ENCODE measurements around the gene CA10. TPM values are rescaled to one million over a fixed set of nuclear protein-coding genes. Genes with fewer than 3 reads are reported as not detected.

The CA10 gene
- total RNA-seq, 1 experiment from 2014 or later = 0.46 TPM

- H3K23ac ChIP-seq (ENCODE audit: insufficient read length, low read depth, low read length) = no peak overlapping the region
- Mint-ChIP-seq H3K9me3 (no peaks in the 10 kb centered on the region; a peak in 1 of 5 replicates), H3K27ac (no peak overlapping the region), H3K4me1 (no peaks in the 10 kb centered on the region), H3K36me3 (ENCODE audit: insufficient read depth in 1 of 3, low read depth in 3 of 3) (no peaks in the 10 kb centered on the region), H3K4me3 (no peak overlapping the region), H3K27me3 (ENCODE audit: low read depth) (no peaks in the 10 kb centered on the region)
- H3K9me3 ChIP-seq (ENCODE audit: control insufficient read depth, low read depth, low read length) = no peaks in the 10 kb centered on the region
- no peaks in the 10 kb centered on the region for H3K79me1 ChIP-seq (ENCODE audit: insufficient read depth, low read depth, low read length, poor library complexity, severe bottlenecking)
- no peak overlapping the region for H2BK15ac ChIP-seq (ENCODE audit: low read depth, low read length)
- H3K4me2 ChIP-seq (ENCODE audit: insufficient read depth, insufficient read length, low read length) = no peak overlapping the region
- no peak overlapping the region for H2AK5ac ChIP-seq (ENCODE audit: insufficient read length, low read length)
- no peak overlapping the region for H3K18ac ChIP-seq (ENCODE audit: insufficient read length, low read depth, low read length)
- no peak for DNase-seq
- no peak overlapping the region for H3K4ac ChIP-seq (ENCODE audit: low read depth, low read length)
- H3K79me2 ChIP-seq (ENCODE audit: insufficient read depth, low read length) = no peaks in the 10 kb centered on the region
- TF ChIP-seq, protein P1, sequence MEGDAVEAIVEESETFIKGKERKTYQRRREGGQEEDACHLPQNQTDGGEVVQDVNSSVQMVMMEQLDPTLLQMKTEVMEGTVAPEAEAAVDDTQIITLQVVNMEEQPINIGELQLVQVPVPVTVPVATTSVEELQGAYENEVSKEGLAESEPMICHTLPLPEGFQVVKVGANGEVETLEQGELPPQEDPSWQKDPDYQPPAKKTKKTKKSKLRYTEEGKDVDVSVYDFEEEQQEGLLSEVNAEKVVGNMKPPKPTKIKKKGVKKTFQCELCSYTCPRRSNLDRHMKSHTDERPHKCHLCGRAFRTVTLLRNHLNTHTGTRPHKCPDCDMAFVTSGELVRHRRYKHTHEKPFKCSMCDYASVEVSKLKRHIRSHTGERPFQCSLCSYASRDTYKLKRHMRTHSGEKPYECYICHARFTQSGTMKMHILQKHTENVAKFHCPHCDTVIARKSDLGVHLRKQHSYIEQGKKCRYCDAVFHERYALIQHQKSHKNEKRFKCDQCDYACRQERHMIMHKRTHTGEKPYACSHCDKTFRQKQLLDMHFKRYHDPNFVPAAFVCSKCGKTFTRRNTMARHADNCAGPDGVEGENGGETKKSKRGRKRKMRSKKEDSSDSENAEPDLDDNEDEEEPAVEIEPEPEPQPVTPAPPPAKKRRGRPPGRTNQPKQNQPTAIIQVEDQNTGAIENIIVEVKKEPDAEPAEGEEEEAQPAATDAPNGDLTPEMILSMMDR (conservative IDR thresholded peaks at IDR 0.05) = no peak
- H2BK12ac ChIP-seq (ENCODE audit: insufficient read length, low read depth, low read length) = no peak overlapping the region
- H2BK120ac ChIP-seq (ENCODE audit: low read depth, low read length, poor library complexity, severe bottlenecking) = no peak overlapping the region
- H2BK20ac ChIP-seq (ENCODE audit: low read depth, low read length, poor library complexity, severe bottlenecking) = no peak overlapping the region
- no peak overlapping the region for H4K5ac ChIP-seq (ENCODE audit: insufficient read length, low read depth, low read length)
- H2AFZ ChIP-seq (ENCODE audit: low read length) = no peak overlapping the region
- no peaks in the 10 kb centered on the region for H3K4me1 ChIP-seq (ENCODE audit: insufficient read depth, low read length)
- H4K8ac ChIP-seq (replicated peaks; ENCODE audit: insufficient read length, low read depth, low read length) = no peak overlapping the region
- H3K23me2 ChIP-seq (ENCODE audit: insufficient read length, low read depth, low read length, poor library complexity, severe bottlenecking) = no peaks in the 10 kb centered on the region
- WGBS (ENCODE audit: extremely low coverage, insufficient read length, low lambda C conversion rate) = no CpG with 5 or more reads among the region's 8 CpGs
- no peak overlapping the region for H4K91ac ChIP-seq (ENCODE audit: insufficient read length, low read depth, low read length)
- no peak overlapping the region for H3K27ac ChIP-seq (ENCODE audit: insufficient read length, low read depth, low read length)
- no peak overlapping the region for H2BK5ac ChIP-seq (ENCODE audit: insufficient read length, low read length)
- H4K20me1 ChIP-seq (ENCODE audit: control insufficient read depth, insufficient read depth, insufficient read length) = no peaks in the 10 kb centered on the region
- no peaks in the 10 kb centered on the region for H3K27me3 ChIP-seq (ENCODE audit: insufficient read depth, low read length)
- no peak overlapping the region for H3K14ac ChIP-seq (ENCODE audit: insufficient read depth, low read length)
- no peak overlapping the region for H3T11ph ChIP-seq (ENCODE audit: low read length)
- no peak overlapping the region for H3K56ac ChIP-seq (ENCODE audit: insufficient read length, low read depth, low read length)
- H3K9ac ChIP-seq (ENCODE audit: extremely low read depth, insufficient read length, low read length) = no peak overlapping the region
Measured at GRCh38 chr17:51703361-51704341, 454.9 kb downstream of the CA10 start.

Data from H9 (cell line).